GM18858 (cell line): ENCODE data around the gene IHH.

Source experiments
- ATAC-seq: cut with Tn5 transposase; IDR thresholded peaks from one replicate; pipeline ENCODE4 v1.9.1; 2021; ENCODE audit not compliant: unreplicated experiment

IHH gene

GRCh38 chr2:219078126-219078525, 17.4 kb upstream of the IHH start:
- no peak for ATAC-seq

GRCh38 chr2:219076253-219076652, 15.5 kb upstream of the IHH start:
- ATAC-seq, result no peak

GRCh38 chr2:219073413-219074129, 12.8 kb upstream of the IHH start:
- no peak for ATAC-seq

- no peak for ATAC-seq
These were observed 12.1 kb upstream of the IHH start for GRCh38 chr2:219072741-219073250.

- no peak for ATAC-seq
These were observed 10.6 kb upstream of the IHH start for GRCh38 chr2:219071131-219071816.

GRCh38 chr2:219065484-219065883, 4.8 kb upstream of the IHH start:
- no peak for ATAC-seq

- no peak for ATAC-seq
These were observed 1.4 kb upstream of the IHH start for GRCh38 chr2:219062081-219062480.

- no peak for ATAC-seq
These were observed 717 bp downstream of the IHH start for GRCh38 chr2:219059725-219060682.

- no peak for ATAC-seq
These were observed 1.4 kb downstream of the IHH start for GRCh38 chr2:219059375-219059724.

GRCh38 chr2:219058541-219059374, 2.0 kb downstream of the IHH start:
- ATAC-seq, result no peak

- peak; percentile 71 for ATAC-seq
These were observed 2.8 kb downstream of the IHH start for GRCh38 chr2:219057709-219058540.

- no peak for ATAC-seq
These were observed 3.6 kb downstream of the IHH start for GRCh38 chr2:219056896-219057708.

GRCh38 chr2:219056176-219056895, 4.4 kb downstream of the IHH start:
- no peak for ATAC-seq

GRCh38 chr2:219054956-219055903, 5.5 kb downstream of the IHH start:
- ATAC-seq, result no peak

GRCh38 chr2:219049282-219049681, 11.4 kb downstream of the IHH start:
- ATAC-seq, result no peak

- no peak for ATAC-seq
These were observed 14.7 kb downstream of the IHH start for GRCh38 chr2:219045937-219046550.

- no peak for ATAC-seq
These were observed 18.0 kb downstream of the IHH start for GRCh38 chr2:219042750-219043149.
